Activated naive CD4-positive, alpha-beta T cell treated with anti-CD3 and anti-CD28 coated beads, Interleukin-2, amount 10 ng/mL, durations not matched to agents 7 days and 5 days (primary cell): ENCODE results near the gene DNAH11.

Experiments used
- CTCF ChIA-PET: fragments of 350-600 bp; sonication (Branson Sonifier 250); formaldehyde crosslinking; loops from one replicate; lab custom pipeline; 2021; ENCODE audit warnings: antibody characterized with exemption; lab: Charles Lee
- DNase-seq: peaks from one replicate; pipeline ENCODE4 v3.0.0-alpha.2; 2020
- H3K27ac Mint-ChIP-seq: one replicate; pipeline ENCODE4 v1.8.0; 2021; ENCODE audit warnings: mild to moderate bottlenecking, moderate library complexity, mixed read lengths
- H3K27me3 Mint-ChIP-seq: one replicate; pipeline ENCODE4 v1.8.0; 2021; ENCODE audit warnings: mild to moderate bottlenecking, mixed read lengths
- H3K36me3 Mint-ChIP-seq: one replicate; pipeline ENCODE4 v1.8.0; 2021; ENCODE audit warnings: mixed read lengths
- H3K4me1 Mint-ChIP-seq: one replicate; pipeline ENCODE4 v1.8.0; 2021; ENCODE audit warnings: mixed read lengths
- H3K4me3 Mint-ChIP-seq: one replicate; pipeline ENCODE4 v1.8.0; 2021; ENCODE audit warnings: mild to moderate bottlenecking, moderate library complexity, mixed read lengths
- H3K9me3 Mint-ChIP-seq: one replicate; pipeline ENCODE4 v1.8.0; 2021; ENCODE audit warnings: mixed read lengths

The DNAH11 gene

GRCh38 chr7:21945454-21946221 lies 402.8 kb downstream of the DNAH11 start, which contains the start of gene CDCA7L:
Gene CDCA7L, minus strand, starts transcription at chr7:21945899. Its CDS starts 95 bp downstream, at chr7:21945804.
- Mint-ChIP-seq H3K36me3 (peaks cover 16% of the 10 kb centered on the region), H3K4me3 (peak within 1 kb of the TSS; percentile 90), H3K27ac (peak within 1 kb of the TSS; percentile 91), H3K4me1 (peaks cover 72% of the 10 kb centered on the region), H3K27me3 (peaks cover 10% of the 10 kb centered on the region), H3K9me3 (no peaks in the 10 kb centered on the region)
- CTCF ChIA-PET = interaction anchor here (0.9 to 1.3 kb wide), 2 partner anchors 42 to 689 kb away, joined by 3 read pairs; no protein-coding TSS in a partner anchor
- peak; percentile 77 for DNase-seq

GRCh38 chr7:21946222-21946709 lies 403.4 kb downstream of the DNAH11 start:
- no peaks in the 10 kb centered on the region for H3K9me3 Mint-ChIP-seq
- H3K4me1 Mint-ChIP-seq = peaks cover 68% of the 10 kb centered on the region
- CTCF ChIA-PET = interaction anchor here (1.3 kb wide), 1 partner anchor 43 kb away, joined by 3 read pairs; no protein-coding TSS in a partner anchor
- no peak for DNase-seq
- peaks cover 16% of the 10 kb centered on the region for H3K36me3 Mint-ChIP-seq
- peak overlapping the region; percentile 90 for H3K4me3 Mint-ChIP-seq
- H3K27ac Mint-ChIP-seq = peak overlapping the region; percentile 91
- H3K27me3 Mint-ChIP-seq = peaks cover 14% of the 10 kb centered on the region

GRCh38 chr7:21947056-21947455 lies 404.2 kb downstream of the DNAH11 start:
- H3K27me3 Mint-ChIP-seq = peaks cover 14% of the 10 kb centered on the region

GRCh38 chr7:21947946-21948345 lies 405.1 kb downstream of the DNAH11 start:
- Mint-ChIP-seq H3K36me3 (peaks cover 8% of the 10 kb centered on the region), H3K4me3 (no peak overlapping the region), H3K27me3 (peaks cover 14% of the 10 kb centered on the region), H3K4me1 (peaks cover 51% of the 10 kb centered on the region), H3K9me3 (no peaks in the 10 kb centered on the region), H3K27ac (no peak overlapping the region)
- no peak for DNase-seq
- CTCF ChIA-PET = no interaction called here

More at GRCh38 chr7:21947056-21947455, 404.2 kb downstream of the DNAH11 start:
- Mint-ChIP-seq H3K27ac (no peak overlapping the region), H3K36me3 (peaks cover 14% of the 10 kb centered on the region), H3K9me3 (no peaks in the 10 kb centered on the region), H3K4me3 (no peak overlapping the region), H3K4me1 (peaks cover 60% of the 10 kb centered on the region)
- CTCF ChIA-PET = no interaction called here
- DNase-seq = no peak

- Mint-ChIP-seq H3K27me3 (peaks cover 14% of the 10 kb centered on the region), H3K4me3 (no peak overlapping the region), H3K36me3 (peaks cover 5% of the 10 kb centered on the region), H3K4me1 (peaks cover 47% of the 10 kb centered on the region), H3K27ac (no peak overlapping the region), H3K9me3 (no peaks in the 10 kb centered on the region)
- CTCF ChIA-PET = interaction anchor here (1.2 kb wide), 1 partner anchor 50 kb away, joined by 3 read pairs; no protein-coding TSS in a partner anchor
- no peak for DNase-seq
These were observed 405.5 kb downstream of the DNAH11 start for GRCh38 chr7:21948364-21948763.

GRCh38 chr7:21948887-21949540 lies 406.2 kb downstream of the DNAH11 start:
- peaks cover 16% of the 10 kb centered on the region for H3K27me3 Mint-ChIP-seq
- no peak overlapping the region for H3K4me3 Mint-ChIP-seq
- DNase-seq = no peak
- CTCF ChIA-PET = interaction anchor here (1.2 kb wide), 1 partner anchor 51 kb away, joined by 3 read pairs; no protein-coding TSS in a partner anchor
- H3K4me1 Mint-ChIP-seq = peaks cover 41% of the 10 kb centered on the region
- no peak overlapping the region for H3K27ac Mint-ChIP-seq
- H3K36me3 Mint-ChIP-seq = peaks cover 3% of the 10 kb centered on the region
- H3K9me3 Mint-ChIP-seq = no peaks in the 10 kb centered on the region
